ENCODE data around the gene GK2. TPM values are rescaled to one million over a fixed set of nuclear protein-coding genes. Genes with fewer than 3 reads are reported as not detected.

Gene GK2
- not detected in 2 replicates for total RNA-seq

GRCh38 chr4:79408063-79408462, at the start of gene GK2:
Gene GK2, minus strand, starts transcription at chr4:79408228. Its CDS starts 28 bp downstream, at chr4:79408200.

Other genes starting within 250 kb of the GK2 start
- gene NAA11, start 82.2 kb downstream of the GK2 start, total RNA-seq, result not detected in 2 replicates

All from smooth muscle cell of trachea (primary cell).